ENCODE measurements around the gene GADD45G. TPM values are rescaled to one million over a fixed set of nuclear protein-coding genes. Genes with fewer than 3 reads are reported as not detected.

GADD45G gene
- total and polyA plus RNA-seq, 4 donors = 5.5 to 106 (median 43.3) TPM

- Histone ChIP-seq H3K27me3 (ENCODE audit: control insufficient read depth in 4 of 4, insufficient read depth in 4 of 4, low read length in 3 of 4) (no peaks in the 10 kb centered on the region), H3K4me3 (ENCODE audit: low read depth in 1 of 3, low read length in 3 of 3) (no peak overlapping the region), H3K36me3 (ENCODE audit: control insufficient read depth in 4 of 4, insufficient read depth in 3 of 4, low read depth in 1 of 4, low read length in 3 of 4) (no peaks in the 10 kb centered on the region), H3K9me3 (ENCODE audit: control insufficient read depth in 4 of 4, low read length in 3 of 4) (no peaks in the 10 kb centered on the region), H3K27ac (ENCODE audit: low read depth in 1 of 2, low read length in 2 of 2) (no peak overlapping the region), H3K9ac (ENCODE audit: low read depth in 1 of 2, low read length in 2 of 2) (no peak overlapping the region), H3K4me1 (ENCODE audit: control insufficient read depth in 4 of 4, insufficient read depth in 4 of 4, low read length in 3 of 4) (peaks cover 0 to 5% (median 4%) of the 10 kb centered on the region in 4 donors)
- TF ChIP-seq JUND (IDR thresholded peaks at IDR 0.05) (no peak), HNF4A (conservative IDR thresholded peaks at IDR 0.05) (peak in 1 of 2 donors; percentile 12)
- 87% methylated on average over 10 of the region's 10 CpGs for WGBS
- no peak for DNase-seq (ENCODE audit: low spot score)
These were observed 42.5 kb upstream of the GADD45G start for GRCh38 chr9:89562186-89562814.

- no peaks in the 10 kb centered on the region for H3K9me3 ChIP-seq (ENCODE audit: control insufficient read depth in 4 of 4, low read length in 3 of 4)
- H3K27me3 ChIP-seq (ENCODE audit: control insufficient read depth in 4 of 4, insufficient read depth in 4 of 4, low read length in 3 of 4) = no peaks in the 10 kb centered on the region
- 83% methylated on average over 15 of the region's 15 CpGs for WGBS
- TF ChIP-seq FOXA2 (IDR thresholded peaks at IDR 0.05) (no peak), ATF3 (IDR thresholded peaks at IDR 0.05) (no peak), RAD21 (IDR thresholded peaks at IDR 0.05) (no peak), HNF4A (conservative IDR thresholded peaks at IDR 0.05) (no peak), NR2F2 (IDR thresholded peaks at IDR 0.05) (no peak), EGR1 (IDR thresholded peaks at IDR 0.05; ENCODE audit: low read depth in 2 of 2) (no peak)
- TF ChIP-seq, protein P1, sequence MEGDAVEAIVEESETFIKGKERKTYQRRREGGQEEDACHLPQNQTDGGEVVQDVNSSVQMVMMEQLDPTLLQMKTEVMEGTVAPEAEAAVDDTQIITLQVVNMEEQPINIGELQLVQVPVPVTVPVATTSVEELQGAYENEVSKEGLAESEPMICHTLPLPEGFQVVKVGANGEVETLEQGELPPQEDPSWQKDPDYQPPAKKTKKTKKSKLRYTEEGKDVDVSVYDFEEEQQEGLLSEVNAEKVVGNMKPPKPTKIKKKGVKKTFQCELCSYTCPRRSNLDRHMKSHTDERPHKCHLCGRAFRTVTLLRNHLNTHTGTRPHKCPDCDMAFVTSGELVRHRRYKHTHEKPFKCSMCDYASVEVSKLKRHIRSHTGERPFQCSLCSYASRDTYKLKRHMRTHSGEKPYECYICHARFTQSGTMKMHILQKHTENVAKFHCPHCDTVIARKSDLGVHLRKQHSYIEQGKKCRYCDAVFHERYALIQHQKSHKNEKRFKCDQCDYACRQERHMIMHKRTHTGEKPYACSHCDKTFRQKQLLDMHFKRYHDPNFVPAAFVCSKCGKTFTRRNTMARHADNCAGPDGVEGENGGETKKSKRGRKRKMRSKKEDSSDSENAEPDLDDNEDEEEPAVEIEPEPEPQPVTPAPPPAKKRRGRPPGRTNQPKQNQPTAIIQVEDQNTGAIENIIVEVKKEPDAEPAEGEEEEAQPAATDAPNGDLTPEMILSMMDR (IDR thresholded peaks at IDR 0.05; ENCODE audit: low read depth, low read length, missing input control) = no peak
- no peak overlapping the region for H3K27ac ChIP-seq (ENCODE audit: low read depth in 1 of 2, low read length in 2 of 2)
- H3K36me3 ChIP-seq (ENCODE audit: control insufficient read depth in 4 of 4, insufficient read depth in 3 of 4, low read depth in 1 of 4, low read length in 3 of 4) = no peaks in the 10 kb centered on the region
- no peak overlapping the region for H3K9ac ChIP-seq (ENCODE audit: low read depth in 1 of 2, low read length in 2 of 2)
- no peak overlapping the region for H3K4me3 ChIP-seq (ENCODE audit: low read depth in 1 of 3, low read length in 3 of 3)
- H3K4me1 ChIP-seq (ENCODE audit: control insufficient read depth in 4 of 4, insufficient read depth in 4 of 4, low read length in 3 of 4) = peaks cover 0 to 5% (median 4%) of the 10 kb centered on the region in 4 donors
- DNase-seq (ENCODE audit: low spot score) = no peak
These were observed 41.1 kb upstream of the GADD45G start for GRCh38 chr9:89563571-89564345.

- H3K9ac ChIP-seq (ENCODE audit: low read depth in 1 of 2, low read length in 2 of 2) = no peak overlapping the region
- no peak for DNase-seq (ENCODE audit: low spot score)
- H3K27ac ChIP-seq (ENCODE audit: low read depth in 1 of 2, low read length in 2 of 2) = no peak overlapping the region
- H3K4me1 ChIP-seq (ENCODE audit: control insufficient read depth in 4 of 4, insufficient read depth in 4 of 4, low read length in 3 of 4) = peaks cover 0 to 5% (median 4%) of the 10 kb centered on the region in 4 donors
- no peaks in the 10 kb centered on the region for H3K9me3 ChIP-seq (ENCODE audit: control insufficient read depth in 4 of 4, low read length in 3 of 4)
- no peaks in the 10 kb centered on the region for H3K27me3 ChIP-seq (ENCODE audit: control insufficient read depth in 4 of 4, insufficient read depth in 4 of 4, low read length in 3 of 4)
- 85% methylated on average over 14 of the region's 14 CpGs for WGBS
- H3K36me3 ChIP-seq (ENCODE audit: control insufficient read depth in 4 of 4, insufficient read depth in 3 of 4, low read depth in 1 of 4, low read length in 3 of 4) = no peaks in the 10 kb centered on the region
- H3K4me3 ChIP-seq (ENCODE audit: low read depth in 1 of 3, low read length in 3 of 3) = no peak overlapping the region
- TF ChIP-seq YY1 (IDR thresholded peaks at IDR 0.05) (no peak), ATF3 (IDR thresholded peaks at IDR 0.05) (no peak), EGR1 (IDR thresholded peaks at IDR 0.05; ENCODE audit: low read depth in 2 of 2) (no peak), FOXA1 (IDR thresholded peaks at IDR 0.05) (no peak), SP1 (IDR thresholded peaks at IDR 0.05) (no peak), RXRA (IDR thresholded peaks at IDR 0.05) (no peak), JUND (IDR thresholded peaks at IDR 0.05) (no peak), FOXA2 (IDR thresholded peaks at IDR 0.05) (no peak)
- TF ChIP-seq, protein P1 (IDR thresholded peaks at IDR 0.05; ENCODE audit: low read depth, low read length, missing input control) = no peak
- TF ChIP-seq, protein P2, sequence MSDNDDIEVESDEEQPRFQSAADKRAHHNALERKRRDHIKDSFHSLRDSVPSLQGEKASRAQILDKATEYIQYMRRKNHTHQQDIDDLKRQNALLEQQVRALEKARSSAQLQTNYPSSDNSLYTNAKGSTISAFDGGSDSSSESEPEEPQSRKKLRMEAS (IDR thresholded peaks at IDR 0.05) = no peak
- TF ChIP-seq, protein P3, sequence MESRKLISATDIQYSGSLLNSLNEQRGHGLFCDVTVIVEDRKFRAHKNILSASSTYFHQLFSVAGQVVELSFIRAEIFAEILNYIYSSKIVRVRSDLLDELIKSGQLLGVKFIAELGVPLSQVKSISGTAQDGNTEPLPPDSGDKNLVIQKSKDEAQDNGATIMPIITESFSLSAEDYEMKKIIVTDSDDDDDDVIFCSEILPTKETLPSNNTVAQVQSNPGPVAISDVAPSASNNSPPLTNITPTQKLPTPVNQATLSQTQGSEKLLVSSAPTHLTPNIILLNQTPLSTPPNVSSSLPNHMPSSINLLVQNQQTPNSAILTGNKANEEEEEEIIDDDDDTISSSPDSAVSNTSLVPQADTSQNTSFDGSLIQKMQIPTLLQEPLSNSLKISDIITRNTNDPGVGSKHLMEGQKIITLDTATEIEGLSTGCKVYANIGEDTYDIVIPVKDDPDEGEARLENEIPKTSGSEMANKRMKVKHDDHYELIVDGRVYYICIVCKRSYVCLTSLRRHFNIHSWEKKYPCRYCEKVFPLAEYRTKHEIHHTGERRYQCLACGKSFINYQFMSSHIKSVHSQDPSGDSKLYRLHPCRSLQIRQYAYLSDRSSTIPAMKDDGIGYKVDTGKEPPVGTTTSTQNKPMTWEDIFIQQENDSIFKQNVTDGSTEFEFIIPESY (IDR thresholded peaks at IDR 0.05) = no peak
These were observed 40.4 kb upstream of the GADD45G start for GRCh38 chr9:89564346-89564878.
